KOPT-K1 (cell line): ENCODE data around the gene MMP7.
A peak's percentile ranks its signal among the peaks of the same experiment; 100 is the strongest.

Experiments
- H3K27ac ChIP-seq: fragments of 200-600 bp; sonication (generic); 2 replicates; pipeline ENCODE4 v1.5.1; 2016; ENCODE audit warnings: antibody characterized with exemption, mild to moderate bottlenecking, low read depth, low read length; ENCODE audit not compliant: poor library complexity, severe bottlenecking
- H3K36me3 ChIP-seq: fragments of 200-600 bp; sonication (generic); 2 replicates; pipeline ENCODE4 v1.5.1; 2017; ENCODE audit warnings: antibody characterized with exemption, mild to moderate bottlenecking, low read length, moderate library complexity; ENCODE audit not compliant: insufficient read depth
- H3K9me3 ChIP-seq: fragments of 200-600 bp; sonication (generic); 2 replicates; pipeline ENCODE4 v1.5.1; 2017; ENCODE audit warnings: antibody characterized with exemption, low read length, mild to moderate bottlenecking; ENCODE audit not compliant: insufficient read depth, poor library complexity, severe bottlenecking

Gene MMP7

DNA sequence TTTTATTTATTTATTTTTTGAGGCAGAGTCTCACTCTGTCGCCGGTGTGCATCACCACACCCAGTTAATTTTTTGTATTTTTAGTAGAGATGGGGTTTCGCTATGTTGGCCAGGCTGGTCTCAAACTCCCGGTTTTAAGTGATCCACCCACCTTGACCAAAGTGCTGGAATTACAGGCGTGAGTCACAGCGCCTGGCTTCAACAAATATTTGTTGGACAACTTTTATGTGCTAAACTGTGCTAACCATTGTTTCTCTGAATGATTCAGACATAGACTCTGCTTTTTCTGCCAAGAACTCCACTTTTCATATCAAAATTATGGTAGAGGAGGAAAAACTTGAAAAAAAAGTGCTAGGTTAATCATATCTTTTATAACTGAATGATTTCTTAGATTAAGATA, 36.3 kb downstream of the MMP7 start:
- no peak overlapping the region for H3K27ac ChIP-seq

DNA sequence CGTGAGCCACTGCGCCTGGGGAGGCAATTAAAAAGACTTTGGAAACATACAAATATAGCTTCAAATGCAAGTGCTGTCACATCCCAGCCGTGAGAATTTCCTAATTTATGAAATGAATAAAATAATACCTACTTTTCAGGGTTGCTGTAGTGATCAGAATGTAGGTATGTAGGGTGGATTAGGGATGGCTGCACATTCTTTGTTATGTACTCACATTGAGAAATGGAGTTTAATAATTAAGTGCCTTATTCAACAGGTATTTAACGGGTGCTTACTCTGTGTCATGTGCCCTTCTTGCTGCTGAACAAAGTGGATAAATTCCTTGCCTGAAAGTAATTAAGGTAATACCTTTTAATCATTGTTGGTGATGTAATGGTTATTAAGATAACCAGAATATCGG, 37.0 kb downstream of the MMP7 start:
- H3K36me3 ChIP-seq, result no peaks in the 10 kb centered on the region
- H3K27ac ChIP-seq, result no peak overlapping the region
- no peaks in the 10 kb centered on the region for H3K9me3 ChIP-seq

More for the DNA sequence above, 36.3 kb downstream of the MMP7 start:
- Histone ChIP-seq H3K9me3 (no peaks in the 10 kb centered on the region), H3K36me3 (no peaks in the 10 kb centered on the region)

DNA sequence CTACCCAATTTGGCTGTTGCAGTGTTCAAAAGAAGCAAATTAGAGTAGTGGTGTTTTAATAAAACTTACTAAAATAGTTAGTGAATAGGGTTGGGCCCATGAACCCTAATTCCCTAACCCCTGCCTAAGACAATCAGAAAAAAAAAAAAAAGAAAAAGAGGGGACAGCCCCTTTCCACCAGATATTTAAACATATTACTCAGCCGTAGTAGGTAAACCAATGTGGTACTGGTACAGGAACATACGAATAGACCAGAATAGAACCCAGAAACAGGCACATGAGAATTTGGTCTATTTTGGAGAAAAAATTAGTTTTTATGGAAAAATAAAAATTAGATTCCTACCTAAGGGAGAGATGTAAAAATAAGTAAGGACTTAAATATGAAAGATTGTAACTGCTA, 38.6 kb downstream of the MMP7 start:
- no peak overlapping the region for H3K27ac ChIP-seq
- no peaks in the 10 kb centered on the region for H3K9me3 ChIP-seq
- H3K36me3 ChIP-seq, result no peaks in the 10 kb centered on the region

DNA sequence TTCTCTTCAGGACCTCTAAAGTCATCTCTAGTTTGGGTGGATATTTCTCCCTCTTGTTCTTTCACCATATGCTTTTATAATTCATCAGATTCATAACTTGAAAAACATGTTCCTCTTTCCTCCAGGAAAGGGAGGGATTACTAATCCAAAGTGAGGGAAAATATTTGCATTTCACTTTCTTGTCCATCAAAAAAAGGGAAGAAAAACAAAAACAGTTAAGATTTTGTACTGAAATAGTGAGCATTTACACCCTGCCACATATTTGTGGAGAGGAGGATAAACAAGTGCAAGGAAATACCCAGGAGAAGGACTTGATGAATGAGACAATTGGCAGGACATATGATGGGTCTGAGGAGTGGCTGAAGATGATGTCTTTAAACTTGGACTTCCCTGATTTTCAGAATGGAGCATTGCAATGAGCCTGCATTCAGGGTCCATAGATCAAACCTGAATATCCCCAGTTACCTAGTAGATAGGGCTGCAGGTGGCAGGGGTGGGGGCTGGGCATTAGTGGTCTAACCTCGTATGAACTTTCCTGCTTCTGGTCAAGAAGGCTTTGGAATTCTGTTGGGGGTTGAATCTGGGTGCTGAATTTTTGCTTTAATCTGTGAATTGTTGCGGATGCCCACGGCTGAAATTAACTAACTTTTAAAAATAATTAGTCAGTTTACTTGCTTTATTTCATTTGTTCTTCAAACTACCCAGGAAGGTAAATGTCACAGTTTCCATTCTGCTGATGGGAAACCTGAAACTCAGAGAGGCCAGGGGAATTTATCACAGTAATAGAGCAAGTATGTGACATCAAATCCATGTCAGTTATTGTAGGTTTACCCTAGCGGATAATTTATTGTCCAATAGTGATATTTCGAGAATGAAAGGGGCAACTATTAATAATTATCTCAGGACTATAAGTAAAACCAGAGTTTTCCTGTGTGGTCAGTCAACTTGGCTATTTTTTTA, 41.1 kb downstream of the MMP7 start:
- Histone ChIP-seq H3K27ac (no peak overlapping the region), H3K36me3 (no peaks in the 10 kb centered on the region), H3K9me3 (no peaks in the 10 kb centered on the region)

DNA sequence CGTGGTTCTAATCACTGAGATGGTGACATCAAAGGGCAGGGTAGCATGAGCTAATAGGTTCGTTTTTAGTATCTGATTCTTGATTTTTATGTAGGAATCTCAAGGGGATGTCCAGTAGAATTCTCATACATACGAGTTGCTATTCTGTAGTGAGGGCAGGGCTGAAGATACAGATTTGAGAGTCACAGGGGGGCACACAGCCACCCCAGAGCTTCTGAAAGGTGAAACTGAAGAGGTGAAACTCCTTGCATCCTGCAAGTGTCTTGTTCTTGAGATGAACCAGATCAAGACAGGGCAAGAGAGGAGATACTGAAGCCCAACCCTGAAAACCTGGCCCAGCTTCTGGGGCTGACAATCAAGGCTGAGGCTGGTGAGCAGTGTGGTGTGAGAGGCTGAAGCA, 42.3 kb downstream of the MMP7 start:
- H3K9me3 ChIP-seq, result no peaks in the 10 kb centered on the region
- no peak overlapping the region for H3K27ac ChIP-seq
- no peaks in the 10 kb centered on the region for H3K36me3 ChIP-seq

DNA sequence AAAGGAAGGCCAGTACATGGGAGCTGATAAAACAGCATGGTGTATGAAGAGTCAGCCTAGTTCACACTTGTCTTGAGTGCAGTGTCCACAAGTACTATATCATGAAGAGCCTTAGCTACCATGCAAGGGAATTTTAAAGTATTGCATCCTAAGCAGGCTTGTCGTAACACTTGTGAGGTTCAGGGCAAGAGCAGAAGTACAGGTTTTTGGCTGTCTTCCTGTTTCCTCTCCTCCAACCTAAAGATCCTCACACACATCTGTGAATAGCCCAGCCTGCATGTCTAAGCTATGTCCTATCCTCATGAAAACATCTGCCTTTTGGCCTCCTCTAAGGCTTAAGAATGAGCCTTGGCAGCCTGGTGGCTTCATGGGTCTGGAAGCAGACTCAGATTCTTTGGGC, 43.3 kb downstream of the MMP7 start:
- H3K27ac ChIP-seq, result no peak overlapping the region
- no peaks in the 10 kb centered on the region for H3K36me3 ChIP-seq
- H3K9me3 ChIP-seq, result no peaks in the 10 kb centered on the region

DNA sequence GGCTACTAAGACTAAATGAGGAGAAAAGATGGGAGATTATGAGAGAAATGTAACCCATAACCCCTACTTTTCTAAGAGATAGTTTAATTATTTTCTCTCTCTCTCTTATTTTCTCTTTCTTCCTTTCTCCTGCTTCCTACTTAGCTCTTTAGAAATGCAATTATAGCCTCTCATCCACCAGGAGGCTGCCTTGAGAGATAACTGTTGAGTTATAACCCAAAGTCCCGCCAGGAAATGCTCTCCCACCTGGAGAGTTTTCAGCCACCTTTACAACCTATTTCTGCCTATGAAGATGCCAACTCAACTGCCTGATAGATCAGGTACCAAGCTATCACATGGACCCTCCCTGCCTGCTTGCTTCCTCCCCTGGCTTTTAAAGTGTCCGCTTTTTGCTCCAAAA, 44.0 kb downstream of the MMP7 start:
- H3K9me3 ChIP-seq, result no peaks in the 10 kb centered on the region
- no peaks in the 10 kb centered on the region for H3K36me3 ChIP-seq

DNA sequence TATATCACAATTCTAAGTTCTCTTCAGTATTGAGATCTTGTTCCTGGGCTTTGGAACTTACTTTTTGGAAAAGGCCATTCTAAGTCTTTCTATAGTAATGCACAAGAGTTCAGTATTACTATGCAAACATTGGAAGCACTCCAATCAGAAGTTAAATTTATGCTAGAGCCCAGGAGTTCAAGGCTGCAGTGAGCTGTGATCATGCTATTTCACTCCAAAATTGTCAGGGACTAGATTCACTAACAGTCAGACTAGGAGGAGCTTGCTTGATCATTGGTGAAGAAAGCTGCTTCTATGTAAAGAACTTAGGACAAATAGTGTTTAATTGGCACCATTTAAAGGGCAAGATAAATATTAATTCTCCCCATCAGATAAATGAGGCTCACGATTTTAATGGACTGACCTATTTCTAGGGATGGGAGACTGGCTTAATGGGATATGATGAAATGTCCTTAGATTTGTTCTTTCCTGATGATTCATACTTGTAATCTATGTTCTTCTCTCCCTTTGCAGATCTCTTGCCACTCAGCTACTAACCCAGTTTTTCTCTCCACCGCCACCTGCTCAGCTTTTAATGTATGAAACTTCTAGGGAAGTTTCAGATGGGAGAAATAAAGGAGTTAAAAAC, 45.3 kb downstream of the MMP7 start:
- Histone ChIP-seq H3K9me3 (no peaks in the 10 kb centered on the region), H3K27ac (no peak overlapping the region), H3K36me3 (no peaks in the 10 kb centered on the region)

More for the DNA sequence above, 44.0 kb downstream of the MMP7 start:
- no peak overlapping the region for H3K27ac ChIP-seq

DNA sequence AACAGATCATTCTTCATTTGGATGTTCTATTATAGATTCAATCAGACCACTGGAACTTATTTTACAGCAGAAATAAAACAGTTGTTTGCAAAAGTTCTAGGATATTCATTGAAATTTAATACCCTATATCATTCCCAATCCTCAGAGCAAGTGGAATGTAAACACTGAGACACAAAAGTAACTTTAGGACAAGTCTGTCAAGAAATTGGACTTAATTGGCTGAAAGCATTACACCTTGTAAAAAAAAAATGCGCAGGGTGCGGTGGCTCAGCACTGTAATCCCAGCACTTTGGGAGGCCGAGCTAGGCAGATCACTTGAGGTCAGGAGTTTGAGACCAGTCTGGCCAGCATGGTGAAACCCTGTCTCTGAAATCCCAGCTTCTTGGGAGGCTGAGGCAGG, 48.1 kb downstream of the MMP7 start:
- Histone ChIP-seq H3K9me3 (no peaks in the 10 kb centered on the region), H3K27ac (no peak overlapping the region), H3K36me3 (no peaks in the 10 kb centered on the region)

DNA sequence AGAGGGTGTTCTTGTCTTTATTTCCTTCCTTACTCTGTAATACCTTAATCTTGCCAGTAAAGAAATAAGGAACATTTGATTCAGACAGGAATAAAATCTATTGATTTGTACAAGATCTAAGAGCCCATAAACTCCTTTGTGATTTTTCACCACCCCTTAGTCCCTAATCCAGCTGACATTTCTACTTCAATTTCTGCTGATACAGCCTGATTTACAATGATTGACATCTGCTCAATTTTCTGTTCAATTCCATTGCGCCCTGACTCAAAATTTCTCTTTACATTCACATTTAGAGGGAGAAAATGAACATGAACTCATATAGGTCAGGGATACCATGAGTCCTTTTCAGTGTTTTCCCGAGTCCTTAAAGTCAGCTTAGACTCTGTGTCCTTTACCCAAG, 50.8 kb downstream of the MMP7 start:
- Histone ChIP-seq H3K36me3 (no peaks in the 10 kb centered on the region), H3K27ac (no peak overlapping the region), H3K9me3 (no peaks in the 10 kb centered on the region)

DNA sequence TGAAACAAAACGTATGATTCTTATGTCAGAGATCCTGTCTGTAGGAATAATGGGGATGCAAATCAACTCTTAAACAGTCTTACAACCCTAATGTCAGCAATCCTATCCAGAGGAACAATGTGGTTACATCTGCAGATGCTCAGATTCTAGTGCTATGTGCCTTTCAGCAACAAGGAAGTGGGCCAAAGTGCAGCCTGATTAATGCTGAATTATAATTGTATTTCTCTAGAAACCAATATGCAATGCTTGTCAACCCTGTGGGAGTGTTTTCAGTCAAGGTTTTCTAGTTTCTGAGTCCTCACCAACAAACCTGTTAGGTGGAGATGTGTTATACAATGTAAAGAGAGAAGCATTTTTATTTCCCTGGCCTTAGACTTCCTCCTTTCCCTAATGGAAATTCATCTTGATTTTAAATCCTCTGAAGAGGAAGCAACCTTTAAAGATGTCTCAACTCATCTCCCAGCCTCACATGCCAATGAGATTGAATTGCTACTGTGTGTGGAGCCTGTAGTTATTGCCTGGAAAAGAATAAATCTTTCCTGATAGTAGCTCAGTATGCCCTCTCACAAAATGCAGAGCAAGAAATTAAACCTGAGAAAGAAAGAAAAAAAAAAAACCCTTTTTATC, 51.8 kb downstream of the MMP7 start:
- H3K27ac ChIP-seq, result no peak overlapping the region
- no peaks in the 10 kb centered on the region for H3K9me3 ChIP-seq
- H3K36me3 ChIP-seq, result no peaks in the 10 kb centered on the region

DNA sequence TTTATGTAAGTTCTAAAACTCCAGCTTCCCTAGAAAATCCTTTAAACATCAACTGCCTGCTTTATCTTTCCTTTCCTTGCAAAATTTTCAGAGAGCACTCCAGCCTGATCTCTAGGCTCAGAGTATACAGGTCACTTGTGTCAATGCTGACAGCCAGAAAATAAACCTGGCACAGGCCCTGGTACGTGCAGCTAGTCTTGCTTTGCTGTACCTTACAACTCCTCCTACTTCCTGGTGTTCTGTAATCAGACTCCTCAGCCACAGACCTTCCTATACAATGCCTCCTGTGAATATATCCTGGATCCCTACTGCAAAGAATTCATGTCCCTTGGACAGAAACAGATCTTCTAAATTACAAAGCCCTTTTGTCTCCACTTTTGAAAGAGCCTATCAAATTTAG, 53.7 kb downstream of the MMP7 start:
- no peaks in the 10 kb centered on the region for H3K9me3 ChIP-seq
- H3K27ac ChIP-seq, result peak overlapping the region; percentile 44
- no peaks in the 10 kb centered on the region for H3K36me3 ChIP-seq

DNA sequence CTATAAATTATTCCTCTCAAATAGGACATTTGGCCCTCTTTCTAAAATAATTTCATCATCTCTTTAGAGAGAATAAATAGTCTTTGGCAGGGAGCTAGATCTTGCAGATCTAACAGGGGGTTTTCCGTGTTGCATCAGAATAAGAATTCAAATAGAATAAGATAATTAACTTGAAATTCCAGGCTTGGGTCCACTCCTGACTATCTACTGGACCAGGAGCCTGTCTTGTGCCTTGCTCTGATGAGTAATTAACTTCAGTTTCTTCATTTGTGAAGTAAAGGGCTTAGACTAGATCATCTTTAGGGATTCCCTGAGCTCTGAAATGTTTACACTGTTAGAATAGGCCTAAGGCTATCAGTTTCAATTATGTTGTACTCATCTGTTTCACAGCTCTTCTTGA, 54.5 kb downstream of the MMP7 start:
- H3K9me3 ChIP-seq, result no peaks in the 10 kb centered on the region
- peak overlapping the region; percentile 44 for H3K27ac ChIP-seq
- no peaks in the 10 kb centered on the region for H3K36me3 ChIP-seq

DNA sequence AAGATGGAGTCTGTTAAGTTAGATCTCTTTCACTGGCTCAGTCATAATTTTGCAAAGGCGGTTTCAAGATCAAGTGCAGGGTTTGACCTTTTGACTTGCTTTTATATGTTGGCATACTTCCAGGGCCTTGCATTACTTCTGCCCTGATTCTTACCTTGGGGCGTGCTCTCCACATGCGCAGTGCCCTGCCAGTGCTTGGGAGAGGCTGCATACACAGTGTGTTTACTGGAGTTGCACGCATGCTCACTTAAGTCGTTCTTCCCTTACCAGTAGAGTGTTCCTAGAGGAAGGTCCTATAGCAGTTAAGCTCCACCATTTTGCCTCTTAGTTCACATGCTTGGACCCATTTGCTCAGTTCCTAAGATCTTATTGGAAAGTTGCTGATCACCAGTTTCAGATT, 57.0 kb downstream of the MMP7 start:
- Histone ChIP-seq H3K36me3 (no peaks in the 10 kb centered on the region), H3K27ac (no peak overlapping the region), H3K9me3 (no peaks in the 10 kb centered on the region)

DNA sequence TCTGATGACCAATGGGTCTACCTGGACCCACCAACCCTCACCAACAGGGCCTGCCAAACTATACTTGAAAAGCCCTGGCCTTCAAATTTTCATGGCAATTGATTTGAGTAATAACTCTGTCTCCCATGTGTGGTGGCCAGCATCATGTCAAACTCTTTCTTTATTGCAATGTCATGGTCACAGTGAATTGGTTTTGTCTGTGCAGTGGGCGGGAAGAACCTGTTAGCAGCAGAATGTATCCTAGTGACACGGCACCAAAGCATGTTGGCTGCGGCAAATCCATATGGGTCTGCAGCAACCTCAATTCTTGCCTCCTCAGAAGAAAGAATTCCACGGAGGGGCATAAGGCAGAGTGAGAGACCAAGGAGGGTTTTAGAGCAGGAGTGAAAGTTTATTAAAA, 58.4 kb downstream of the MMP7 start:
- Histone ChIP-seq H3K27ac (no peak overlapping the region), H3K9me3 (no peaks in the 10 kb centered on the region), H3K36me3 (no peaks in the 10 kb centered on the region)
